ENCODE measurements around the gene ETS2.
A peak's percentile ranks its signal among the peaks of the same experiment; 100 is the strongest.

Gene ETS2

DNA sequence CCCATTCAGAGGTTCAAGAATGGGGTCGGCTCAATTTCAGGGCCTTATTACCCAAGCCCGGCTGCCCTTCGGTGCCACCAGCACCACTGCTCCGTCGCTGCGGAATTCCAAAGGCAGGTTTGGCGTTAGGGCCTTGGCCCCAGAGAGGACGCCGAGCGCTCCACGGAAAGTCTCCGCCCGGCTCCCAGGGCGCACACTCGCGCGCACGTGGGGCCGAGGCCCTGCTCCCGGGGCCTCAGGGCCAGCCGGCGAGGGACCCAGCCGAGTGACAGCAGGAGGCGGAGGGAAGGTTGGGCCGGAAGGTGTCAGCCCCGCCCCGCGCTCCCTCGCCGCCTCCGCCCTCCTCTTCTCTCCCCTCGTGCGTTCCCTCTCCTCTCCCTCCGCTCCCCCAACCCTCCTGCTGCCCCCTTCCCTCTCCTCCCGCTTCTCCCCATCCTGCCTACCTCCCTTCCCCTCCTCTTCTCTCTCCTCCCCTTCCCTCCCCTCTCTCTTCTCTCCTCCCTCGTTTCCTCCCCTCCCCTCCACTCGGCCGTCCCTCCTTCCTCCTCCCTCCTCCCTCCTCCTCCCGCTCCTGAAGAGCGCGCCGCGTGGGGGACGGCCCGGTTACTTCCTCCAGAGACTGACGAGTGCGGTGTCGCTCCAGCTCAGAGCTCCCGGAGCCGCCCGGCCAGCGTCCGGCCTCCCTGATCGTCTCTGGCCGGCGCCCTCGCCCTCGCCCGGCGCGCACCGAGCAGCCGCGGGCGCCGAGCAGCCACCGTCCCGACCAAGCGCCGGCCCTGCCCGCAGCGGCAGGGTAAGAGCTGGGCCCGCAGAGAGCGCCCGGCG lies at the start of gene ETS2:
Gene ETS2 (plus strand): TSS at position 602 of the 825 bp plus-strand sequence. CDS start 4,106 bp downstream, outside the sequence.
- peak; percentile 86 for DNase-seq

DNA sequence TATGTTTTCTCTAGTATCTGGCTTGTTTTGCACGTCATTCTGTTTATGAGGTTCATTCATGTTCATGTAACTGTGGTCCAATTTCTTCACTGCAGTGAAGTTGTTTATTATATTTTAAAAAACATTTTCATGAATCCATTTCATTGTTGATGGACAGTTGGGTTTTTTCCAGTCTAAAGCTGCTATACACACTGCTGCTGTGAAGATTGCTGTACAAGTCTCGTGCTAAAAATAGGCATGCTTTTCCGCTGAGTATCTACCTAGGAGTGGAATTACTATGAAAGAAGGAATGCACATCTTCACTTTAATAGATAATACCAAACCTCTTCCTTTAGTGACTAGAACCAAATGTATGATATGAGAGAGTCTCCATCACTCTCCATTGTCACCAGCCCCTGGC lies 49.0 kb upstream of the ETS2 start:
- no peak for DNase-seq

DNA sequence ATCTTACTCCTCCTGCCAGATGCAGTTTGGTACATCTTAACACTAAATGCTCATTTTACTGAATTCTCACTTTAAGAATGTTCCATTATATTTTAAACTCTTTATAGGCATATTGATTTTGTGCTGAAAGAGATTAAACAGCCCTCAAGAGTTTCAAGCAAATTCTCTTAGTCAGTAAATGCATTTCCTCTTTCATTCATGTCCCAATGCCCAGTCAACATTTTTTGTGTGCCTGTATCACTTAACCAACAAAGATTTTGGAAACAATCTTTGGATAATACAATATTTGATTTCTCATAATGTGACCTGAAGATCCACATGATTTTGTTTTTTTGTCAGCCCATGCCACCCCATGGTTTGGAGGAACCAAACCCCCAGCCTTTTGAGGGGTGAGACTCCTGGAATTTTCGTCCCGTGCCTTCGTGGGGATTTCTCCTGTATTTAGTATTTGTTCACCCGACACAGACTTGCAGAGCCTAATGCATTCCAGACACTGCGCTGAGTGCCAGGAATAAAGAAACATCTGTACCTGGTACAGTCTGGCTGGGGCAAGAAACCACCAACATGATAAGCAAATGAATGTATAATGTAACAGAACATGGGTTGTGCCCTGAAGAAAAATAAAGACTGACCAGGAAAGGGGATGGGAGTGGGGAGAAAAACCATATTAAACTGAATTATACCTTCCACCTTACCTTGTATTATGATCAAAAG lies 47.1 kb upstream of the ETS2 start:
- DNase-seq: no peak

DNA sequence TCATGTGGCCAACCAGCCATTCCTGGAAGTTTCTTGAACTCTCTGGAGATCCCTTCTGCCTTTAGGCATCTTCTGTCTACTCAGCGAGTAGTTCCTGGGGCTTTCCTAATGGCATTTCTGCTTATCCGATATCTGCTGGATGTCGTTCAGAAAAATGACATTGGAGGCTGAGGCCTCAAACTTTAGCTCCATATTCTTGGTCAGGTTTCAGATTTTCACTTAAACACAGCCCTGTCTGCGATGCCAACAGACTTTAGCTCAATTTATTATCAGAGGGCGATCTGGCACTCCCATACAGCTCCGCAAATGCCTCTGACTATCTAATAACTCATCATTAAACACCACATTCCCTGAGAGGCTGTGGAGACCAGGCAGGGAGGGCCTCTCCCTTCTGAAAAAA lies 46.3 kb upstream of the ETS2 start:
- DNase-seq: no peak

DNA sequence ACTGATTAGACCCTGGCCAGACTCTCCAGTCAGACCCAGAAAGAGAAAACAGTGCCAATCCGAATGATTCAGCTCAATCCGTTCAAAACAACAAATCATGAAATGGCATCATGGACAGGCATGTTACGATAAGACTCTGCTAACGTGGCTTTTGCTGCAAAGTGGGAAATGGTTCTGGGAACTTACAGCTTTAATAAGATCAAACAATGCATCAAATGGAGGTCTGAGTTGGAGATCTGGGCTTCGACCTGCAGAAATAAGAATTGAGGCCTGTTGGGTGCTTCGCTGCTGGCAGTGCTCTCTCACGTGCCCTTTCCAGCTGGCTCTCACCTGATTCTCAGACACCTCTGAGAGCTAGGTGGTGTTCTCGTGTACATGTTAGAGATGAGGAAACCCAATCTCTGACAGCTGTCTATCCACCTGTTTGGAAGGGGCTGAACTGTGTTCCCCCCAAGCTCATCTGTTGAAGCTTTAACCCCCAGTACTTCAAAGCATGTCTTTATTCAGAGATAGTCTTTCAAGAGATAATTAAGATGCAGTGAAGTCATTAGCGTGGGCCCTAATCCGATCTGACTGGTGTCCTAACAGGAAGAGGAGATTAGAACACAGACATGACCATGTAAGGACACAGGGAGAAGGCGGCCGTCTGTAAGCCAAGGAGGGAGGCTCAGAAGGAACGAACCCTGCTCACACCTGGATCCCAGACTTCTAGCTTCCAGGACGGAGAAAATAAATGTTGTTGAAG lies 45.5 kb upstream of the ETS2 start:
- no peak for DNase-seq

DNA sequence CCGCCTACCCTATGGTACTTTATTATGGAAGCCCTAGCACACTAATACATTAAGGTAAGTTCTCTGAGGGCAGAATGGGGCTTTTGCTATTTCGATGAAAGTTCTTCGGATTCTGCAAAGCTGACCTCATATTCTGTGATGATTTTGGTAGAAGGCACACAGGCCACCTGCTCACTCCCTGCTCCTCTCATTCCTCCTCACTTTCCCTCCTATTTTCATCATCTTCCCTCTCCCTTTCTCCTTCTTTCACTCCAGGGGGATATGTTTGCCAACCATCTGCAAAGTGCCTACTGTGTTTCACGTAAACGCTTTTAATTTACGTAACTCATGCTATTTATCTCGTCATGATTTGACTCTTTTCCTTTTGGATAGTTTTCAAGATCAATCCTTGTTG lies 45.0 kb upstream of the ETS2 start:
- DNase-seq: no peak

DNA sequence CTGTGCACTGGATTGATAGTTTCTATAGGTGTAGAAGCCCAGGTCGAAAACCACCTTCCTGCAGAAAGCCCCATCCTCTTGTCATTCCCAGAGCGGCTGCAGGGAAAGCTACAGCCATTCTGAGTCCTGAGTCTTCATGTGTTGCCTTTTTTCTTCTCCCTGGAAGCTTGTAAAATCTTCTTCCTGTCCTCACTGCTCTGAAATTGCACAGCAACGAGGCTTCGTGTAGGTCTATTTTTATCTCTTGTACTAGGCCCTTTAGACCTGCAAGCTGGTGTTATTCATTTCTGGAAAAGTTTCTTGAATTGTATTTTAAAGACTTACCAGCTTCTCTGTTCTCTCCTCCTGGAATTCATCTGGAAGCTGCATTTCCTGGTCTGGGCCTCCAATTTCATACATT lies 44.2 kb upstream of the ETS2 start:
- no peak for DNase-seq

DNA sequence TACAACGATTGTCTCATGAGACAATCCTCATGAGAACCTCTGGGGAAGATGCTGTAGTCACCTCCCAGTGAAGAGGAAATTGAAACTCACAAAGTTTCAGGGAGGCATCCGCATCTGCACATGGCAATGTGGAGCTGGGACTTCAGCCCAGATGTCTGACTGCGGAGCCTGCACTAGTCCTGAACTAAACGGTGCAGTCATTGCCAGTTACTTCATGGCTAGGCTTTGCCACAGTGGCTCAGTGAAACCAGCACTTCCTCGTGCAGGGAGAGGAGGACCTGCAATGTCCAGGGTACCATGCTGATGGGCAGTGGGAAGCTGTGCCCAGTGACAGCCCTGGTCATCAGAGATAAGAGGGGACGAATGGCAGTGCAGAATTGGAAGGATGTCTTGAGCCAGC lies 40.7 kb upstream of the ETS2 start:
- no peak for DNase-seq

DNA sequence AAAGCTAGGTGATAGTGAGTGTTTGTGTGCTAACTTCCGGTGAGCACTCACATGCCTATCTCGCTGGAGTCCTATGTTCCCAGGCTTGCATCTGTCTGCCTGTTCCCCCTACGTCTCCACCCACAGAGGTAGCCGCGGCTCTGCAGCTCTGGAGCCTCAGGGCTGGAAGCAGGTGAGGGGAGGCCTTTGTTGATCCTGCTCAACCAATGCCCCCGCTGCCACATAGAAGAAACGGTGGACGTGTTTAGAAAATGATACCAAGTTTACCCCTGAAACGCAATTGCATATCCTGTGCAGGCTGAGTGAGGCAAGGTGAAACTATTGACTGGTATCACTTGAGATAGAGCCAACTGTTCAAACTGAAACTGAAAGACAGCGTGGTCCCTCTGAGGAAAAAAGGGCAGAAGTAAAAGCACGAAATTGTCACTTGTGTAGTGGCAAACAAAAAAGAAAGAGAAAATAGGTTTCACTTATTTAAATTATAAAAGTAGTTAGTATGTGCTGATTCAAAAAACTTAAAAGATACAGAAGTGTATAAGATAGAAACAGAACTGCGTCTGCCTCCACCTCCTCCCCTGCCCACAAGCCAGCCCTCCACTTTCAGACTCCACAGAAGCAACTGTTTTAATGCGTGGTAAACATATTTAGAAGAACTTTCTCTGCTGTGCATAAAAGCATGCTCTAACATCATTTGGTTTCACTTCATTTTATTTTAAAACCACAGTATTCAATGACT lies 38.6 kb upstream of the ETS2 start:
- no peak for DNase-seq

DNA sequence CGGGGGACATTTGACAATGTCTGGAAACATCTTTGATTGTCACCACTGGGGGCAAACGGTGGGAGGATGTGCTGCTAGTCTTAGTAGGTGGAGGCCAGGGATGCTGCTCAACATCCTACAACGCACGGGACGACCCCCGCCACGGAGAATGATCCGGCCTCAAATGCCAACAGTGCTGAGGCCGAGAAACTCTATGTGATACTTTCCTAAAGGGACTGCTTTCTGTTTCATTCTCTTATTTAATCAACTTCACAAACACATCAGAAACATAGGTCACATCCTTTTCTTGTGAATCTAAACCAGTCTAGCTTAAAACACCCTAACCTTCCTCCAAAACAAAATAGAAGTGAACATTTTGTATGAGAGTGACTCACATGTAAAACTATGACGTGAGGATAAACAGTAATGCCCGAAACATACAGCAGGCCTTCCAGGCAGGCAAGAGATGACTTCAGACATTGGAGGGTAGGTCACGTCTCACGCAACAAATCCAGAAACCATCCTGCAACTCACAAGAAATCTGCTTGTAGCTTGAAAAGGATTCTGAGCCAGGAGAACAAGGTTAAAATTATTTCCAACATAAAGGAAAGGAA lies 37.2 kb upstream of the ETS2 start:
- no peak for DNase-seq

DNA sequence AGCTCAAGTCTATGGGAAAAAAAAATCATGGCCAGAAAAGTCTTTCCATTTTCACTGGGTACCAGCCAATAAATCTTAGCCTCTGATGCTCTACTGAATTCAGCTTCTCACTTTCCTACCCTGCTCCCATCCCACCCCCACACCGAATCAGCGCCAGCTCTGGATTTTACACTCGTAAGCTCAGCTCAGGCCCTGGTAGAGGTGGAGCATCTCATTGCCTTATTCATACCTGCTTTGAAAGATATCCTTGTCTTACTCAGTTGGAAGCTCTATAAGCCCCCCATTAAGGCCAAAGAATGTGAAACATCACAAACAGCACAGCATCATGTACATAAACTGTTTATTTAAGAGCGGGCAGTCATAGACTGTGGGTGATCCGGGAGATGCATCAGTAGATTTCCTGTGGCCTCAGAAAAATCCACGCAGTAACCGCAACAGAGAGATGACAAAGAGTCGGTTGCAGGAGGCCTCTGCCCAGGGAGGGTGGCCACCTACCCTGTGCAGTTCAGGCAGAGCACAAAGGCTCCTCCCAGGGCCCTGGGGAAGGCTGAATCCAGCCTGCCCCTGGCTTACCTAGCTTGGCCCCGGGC lies 36.4 kb upstream of the ETS2 start:
- no peak for DNase-seq

DNA sequence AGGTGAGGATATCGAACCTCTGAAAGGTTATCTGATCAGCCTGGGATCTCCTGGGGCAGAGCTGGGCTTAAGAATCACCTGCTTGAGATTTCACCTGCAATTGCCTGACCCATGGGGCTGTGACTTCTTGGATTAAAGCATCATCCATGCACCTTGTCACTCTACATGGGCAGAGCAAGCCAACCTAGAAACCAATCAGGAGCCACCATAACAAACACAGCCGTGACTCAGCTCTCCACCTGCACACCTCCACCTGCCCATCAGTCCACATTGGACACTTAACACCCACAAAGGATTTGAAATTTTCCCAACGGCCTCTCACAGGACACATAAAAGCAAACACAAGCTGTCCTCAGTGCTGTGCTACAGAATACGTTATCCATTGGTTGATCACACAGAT lies 35.1 kb upstream of the ETS2 start:
- DNase-seq: no peak

DNA sequence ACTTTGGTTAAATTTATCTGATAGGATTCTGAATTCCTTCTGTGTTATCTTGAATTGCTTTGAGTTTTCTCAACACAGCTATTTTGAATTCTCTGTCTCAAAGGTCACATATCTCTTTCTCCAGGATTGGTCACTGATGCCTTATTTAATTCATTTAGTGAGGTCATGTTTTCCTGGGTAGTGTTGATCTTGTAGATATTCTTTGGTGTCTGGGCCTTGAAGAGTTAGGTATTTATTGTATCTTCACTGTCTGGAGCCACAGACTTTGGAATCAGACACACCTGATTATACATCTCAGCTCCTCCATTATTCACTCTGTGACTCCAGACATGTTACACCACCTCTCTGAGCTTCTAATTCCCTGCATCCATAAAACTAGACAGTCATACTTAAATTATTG lies 34.2 kb upstream of the ETS2 start:
- DNase-seq: no peak

DNA sequence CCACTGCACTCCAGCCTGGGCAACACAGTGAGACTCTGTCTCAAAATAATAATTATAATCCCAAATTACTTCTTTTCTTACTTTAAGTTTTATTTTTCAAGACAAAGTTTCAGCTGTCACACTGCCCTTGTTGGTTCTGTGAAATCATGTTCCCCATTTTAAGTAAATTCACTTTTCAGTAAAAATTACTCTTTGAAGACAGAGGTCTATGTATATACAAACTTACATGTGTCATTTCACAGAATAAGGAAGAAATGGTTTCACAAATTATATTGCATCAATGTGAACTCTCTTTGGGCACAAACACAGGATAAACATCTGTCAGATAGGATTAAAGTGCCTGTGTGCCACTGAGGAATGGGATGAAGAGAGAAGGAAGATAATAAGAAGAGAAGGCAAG lies 33.1 kb upstream of the ETS2 start:
- DNase-seq: no peak

DNA sequence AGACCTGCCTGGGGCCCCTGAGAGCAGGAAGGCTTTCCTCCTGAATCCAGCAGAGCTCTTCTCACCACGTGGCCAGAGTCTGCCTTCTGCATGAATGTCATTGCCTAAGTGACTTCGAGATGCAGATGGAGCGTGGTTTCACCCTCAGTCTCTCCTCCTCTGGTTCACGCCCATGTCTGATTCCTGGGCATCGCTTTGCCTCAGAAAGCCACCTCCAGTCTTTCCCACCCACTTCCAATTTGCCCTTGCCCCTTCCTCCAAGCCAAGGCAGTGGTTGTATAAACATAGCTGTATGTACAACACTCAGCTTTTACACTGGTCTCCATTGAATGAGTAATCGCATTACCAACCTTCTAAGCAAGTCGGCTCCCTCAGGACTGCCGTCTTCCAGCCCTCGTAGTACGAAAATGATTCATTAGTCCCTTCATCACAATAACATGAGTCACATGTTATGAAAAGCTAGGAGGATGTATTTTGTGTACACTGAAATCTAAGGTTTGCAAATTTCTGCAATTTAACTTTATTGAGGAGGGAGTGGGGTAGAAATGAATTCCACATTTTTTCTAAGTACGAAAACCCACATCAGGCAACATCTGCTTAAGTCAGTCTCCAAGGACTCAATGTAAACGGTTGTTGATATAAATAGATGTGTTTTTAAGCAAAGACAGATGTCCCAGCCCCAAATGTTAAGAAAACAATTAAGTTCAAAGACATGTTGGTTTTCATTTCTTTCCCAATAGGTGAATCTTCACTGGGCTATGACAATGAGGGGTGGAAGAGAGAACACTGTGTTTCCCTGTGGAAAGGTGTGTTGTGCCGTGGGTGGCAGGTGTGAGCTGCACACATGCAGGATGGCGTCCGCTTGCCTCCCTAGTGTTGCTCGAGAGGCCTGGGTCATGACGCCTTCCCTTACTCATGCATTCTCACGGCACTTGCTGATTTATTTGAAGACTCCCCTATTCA lies 32.3 kb upstream of the ETS2 start:
- no peak for DNase-seq

DNA sequence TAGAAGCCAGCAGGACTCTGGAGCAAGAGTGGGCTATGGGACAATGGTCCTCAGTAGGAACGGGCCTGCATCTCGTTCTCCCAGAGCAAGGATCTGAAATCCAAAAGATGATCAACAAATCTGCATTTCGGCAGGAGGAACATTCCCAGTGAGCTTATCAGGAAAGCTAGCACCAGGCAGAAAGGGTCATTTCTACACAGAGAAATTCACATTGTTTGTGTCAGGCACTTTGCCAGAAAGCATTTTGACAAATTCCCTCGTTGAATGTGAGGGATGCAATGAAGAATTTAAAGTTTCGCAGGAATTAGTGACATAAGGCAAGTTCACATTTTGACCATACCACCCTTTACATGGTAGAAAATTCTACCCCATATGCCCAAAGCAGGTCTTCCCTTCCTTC lies 31.6 kb upstream of the ETS2 start:
- DNase-seq: no peak

DNA sequence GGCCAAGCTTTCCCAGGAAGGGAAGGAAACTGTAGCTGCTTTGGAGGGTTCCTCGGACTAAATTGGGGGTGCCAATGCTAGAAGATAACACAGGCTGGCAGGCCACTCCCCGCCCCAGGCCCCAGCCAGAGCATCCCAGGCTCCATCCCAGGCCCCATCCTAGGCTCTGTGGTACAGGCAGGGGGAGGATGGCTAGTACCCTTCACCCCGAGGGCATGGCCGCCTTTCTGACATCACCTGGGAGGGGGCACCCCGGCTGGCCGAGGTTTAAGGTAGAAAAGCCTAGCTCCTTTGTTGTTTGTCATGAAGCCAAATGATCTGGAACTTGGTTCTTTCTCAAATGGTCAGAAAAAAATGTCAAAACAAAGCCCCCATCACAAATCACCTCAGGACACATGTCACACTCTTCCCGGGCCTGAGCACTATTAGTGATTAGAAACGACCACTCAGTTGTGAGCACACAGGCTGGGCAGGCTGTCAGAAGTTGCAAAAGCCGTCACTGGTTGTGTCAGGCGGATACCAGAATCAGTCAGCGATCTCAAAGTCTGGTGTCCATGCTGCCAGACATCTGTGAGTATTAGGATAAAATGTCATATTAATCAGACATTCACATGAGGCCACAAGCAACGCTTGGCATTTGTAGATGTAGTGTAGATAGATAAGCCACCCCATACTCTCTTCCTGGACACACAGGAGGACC lies 31.0 kb upstream of the ETS2 start:
- DNase-seq: no peak

DNA sequence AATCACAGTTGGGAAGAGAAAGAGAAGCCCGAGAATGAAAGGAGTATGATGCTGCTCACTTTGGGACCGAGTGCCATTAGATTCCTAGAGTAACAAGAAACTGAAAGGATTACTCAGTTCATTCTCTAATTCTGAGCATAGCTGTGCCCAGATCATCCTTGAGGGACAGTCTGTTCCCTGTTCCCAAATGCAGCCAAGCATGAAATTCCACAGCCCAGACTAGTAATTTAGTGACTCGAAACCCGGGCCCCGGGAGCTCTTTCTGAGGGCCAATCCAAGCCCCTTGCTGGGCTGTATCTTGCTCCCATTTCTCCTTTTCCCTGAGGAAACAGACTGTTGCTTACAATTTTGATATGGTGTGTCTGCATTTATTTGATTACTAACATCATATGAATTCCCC lies 30.0 kb upstream of the ETS2 start:
- DNase-seq: no peak

DNA sequence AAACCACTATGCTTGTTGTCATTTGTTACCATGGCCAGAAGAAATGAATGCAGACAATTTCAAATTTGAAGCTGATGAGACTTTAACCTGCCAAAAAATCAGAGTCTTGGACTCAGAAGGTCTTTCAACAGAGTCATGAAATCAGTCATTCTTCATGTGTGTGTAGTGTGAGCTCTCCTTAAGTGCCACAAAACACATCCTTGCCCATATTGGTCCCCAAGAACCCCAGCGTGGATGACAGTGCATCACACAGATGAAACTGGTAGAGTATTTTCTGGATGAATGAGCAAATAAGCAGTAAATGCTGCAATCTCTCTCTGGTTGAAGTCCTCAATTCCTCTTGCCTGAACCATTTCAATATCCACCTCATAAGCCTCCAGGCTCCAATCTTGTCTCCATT lies 28.7 kb upstream of the ETS2 start:
- no peak for DNase-seq

DNA sequence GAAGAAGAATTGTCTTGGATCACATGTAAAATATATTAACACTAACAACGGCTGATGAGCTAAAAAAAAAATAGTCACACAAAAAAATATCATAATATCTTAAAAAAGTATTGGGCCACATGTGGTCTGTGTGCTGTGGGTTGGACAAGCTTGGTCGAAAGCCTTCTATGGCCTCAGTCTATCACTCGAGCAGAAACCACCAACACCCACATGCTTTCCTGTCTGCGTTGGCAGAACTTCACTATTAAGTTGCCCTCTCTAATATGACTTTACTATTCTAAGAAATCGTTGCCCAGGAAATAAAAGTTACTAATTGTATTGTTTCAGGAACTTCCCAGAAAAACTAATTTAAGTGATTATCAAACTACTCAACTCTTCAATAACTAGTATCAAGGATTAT lies 28.2 kb upstream of the ETS2 start:
- DNase-seq: no peak

DNA sequence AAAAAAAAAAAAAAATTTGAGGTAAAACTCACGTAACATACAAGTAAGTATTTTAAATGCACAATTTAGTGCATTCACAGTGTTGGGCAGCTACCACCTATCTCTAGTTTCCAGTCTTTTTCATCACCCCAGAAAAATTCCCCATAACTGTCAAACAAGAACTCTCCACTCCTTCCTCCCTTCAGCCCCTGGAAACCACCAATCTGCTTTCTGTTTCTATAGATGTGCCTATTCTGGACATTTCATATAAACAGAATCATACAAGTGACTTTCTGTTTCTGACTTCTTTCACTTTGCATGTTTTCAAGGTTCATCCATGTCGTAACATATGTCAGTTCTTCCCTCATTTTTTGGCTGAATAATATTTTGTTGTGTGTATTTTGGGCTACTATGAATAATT lies 24.9 kb upstream of the ETS2 start:
- DNase-seq: no peak
